PFSK-1 (cell line): Measurements from ENCODE around the gene HELQ. TPM values are rescaled to one million over a fixed set of nuclear protein-coding genes. Genes with fewer than 3 reads are reported as not detected.

Experiments
- FOXP2 ChIP-seq: optimal IDR thresholded peaks from 2 replicates; pipeline ENCODE3; 2011; ENCODE audit warnings: borderline replicate concordance, control low read depth, inconsistent platforms; ENCODE audit not compliant: insufficient read depth; ENCODE audit errors: extremely low read length, extremely low read depth
- POLR2AphosphoS5 ChIP-seq: IDR thresholded peaks from 2 replicates; pipeline ENCODE4 v1.6.1; 2012; ENCODE audit warnings: low read depth, mild to moderate bottlenecking, control low read depth, low read length, moderate library complexity
- SIN3A ChIP-seq: IDR thresholded peaks from 2 replicates; pipeline ENCODE4 v1.6.1; 2012; ENCODE audit warnings: mild to moderate bottlenecking, low read length, moderate library complexity, borderline replicate concordance; ENCODE audit not compliant: insufficient read depth
- TAF1 ChIP-seq: IDR thresholded peaks from 2 replicates; pipeline ENCODE4 v1.6.1; 2012; ENCODE audit warnings: low read length, control low read depth, borderline replicate concordance; ENCODE audit not compliant: insufficient read depth
- polyA plus RNA-seq: library from polyadenylated mRNA; unstranded; fragments of >200 nt; gene quantifications from one replicate; pipeline ENCODE4 v1.2.1, GENCODE V29; 2012; ENCODE audit warnings: low read depth, missing spikeins; ENCODE audit not compliant: insufficient read length
- TF ChIP-seq, protein P1 (sequence below), 2 experiments: IDR thresholded peaks; 2 replicates each; pipeline versions ENCODE4 v1.6.1 to v1.8.0; 2011 to 2012; ENCODE audit warnings: low read depth in 2 of 2, low read length in 2 of 2, control low read depth in 1 of 2, inconsistent platforms in 1 of 2, mild to moderate bottlenecking in 1 of 2, moderate library complexity in 1 of 2; ENCODE audit not compliant: insufficient read depth in 1 of 2

The HELQ gene, protein sequence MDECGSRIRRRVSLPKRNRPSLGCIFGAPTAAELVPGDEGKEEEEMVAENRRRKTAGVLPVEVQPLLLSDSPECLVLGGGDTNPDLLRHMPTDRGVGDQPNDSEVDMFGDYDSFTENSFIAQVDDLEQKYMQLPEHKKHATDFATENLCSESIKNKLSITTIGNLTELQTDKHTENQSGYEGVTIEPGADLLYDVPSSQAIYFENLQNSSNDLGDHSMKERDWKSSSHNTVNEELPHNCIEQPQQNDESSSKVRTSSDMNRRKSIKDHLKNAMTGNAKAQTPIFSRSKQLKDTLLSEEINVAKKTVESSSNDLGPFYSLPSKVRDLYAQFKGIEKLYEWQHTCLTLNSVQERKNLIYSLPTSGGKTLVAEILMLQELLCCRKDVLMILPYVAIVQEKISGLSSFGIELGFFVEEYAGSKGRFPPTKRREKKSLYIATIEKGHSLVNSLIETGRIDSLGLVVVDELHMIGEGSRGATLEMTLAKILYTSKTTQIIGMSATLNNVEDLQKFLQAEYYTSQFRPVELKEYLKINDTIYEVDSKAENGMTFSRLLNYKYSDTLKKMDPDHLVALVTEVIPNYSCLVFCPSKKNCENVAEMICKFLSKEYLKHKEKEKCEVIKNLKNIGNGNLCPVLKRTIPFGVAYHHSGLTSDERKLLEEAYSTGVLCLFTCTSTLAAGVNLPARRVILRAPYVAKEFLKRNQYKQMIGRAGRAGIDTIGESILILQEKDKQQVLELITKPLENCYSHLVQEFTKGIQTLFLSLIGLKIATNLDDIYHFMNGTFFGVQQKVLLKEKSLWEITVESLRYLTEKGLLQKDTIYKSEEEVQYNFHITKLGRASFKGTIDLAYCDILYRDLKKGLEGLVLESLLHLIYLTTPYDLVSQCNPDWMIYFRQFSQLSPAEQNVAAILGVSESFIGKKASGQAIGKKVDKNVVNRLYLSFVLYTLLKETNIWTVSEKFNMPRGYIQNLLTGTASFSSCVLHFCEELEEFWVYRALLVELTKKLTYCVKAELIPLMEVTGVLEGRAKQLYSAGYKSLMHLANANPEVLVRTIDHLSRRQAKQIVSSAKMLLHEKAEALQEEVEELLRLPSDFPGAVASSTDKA
- polyA plus RNA-seq: 3.4 TPM

DNA sequence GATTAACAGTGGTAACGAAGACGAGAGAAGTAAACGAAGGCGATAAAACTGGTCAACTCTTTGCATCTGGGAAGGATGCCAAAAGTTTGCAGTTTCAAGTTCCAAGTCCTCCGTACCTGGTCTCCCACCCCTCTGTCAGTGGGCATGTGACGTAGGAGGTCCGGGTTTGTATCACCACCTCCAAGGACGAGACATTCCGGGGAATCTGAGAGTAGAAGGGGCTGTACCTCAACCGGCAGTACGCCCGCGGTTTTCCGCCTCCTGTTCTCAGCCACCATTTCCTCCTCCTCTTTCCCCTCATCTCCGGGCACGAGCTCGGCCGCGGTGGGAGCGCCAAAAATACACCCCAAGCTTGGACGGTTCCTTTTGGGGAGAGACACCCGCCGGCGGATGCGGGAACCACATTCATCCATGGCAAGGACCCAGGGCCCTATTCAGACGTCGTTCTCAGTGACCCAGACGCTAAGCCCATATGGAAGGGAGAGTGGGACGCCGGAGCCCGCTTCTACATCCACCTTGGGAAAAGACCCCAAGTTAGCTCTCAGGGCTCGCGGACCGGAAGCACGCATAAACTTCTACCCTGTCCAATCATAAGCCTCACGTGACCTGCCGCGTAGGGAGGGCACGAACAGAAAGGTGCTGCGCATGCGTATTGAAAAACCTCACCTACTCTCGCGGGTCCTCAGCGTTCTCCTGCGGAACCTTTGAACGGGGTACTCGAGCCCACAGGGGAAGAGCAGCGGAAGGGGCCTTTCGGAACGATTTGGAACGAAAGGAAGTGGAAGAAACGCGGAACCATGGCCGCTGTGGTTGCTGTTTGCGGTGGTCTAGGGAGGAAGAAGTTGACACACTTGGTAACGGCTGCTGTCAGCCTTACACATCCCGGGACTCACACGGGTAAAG lies at the start of gene HELQ, which contains the start of gene MRPS18C:
TSS of gene HELQ (minus strand) at position 543 of the 903 bp plus-strand sequence. CDS start at position 413, 130 bp downstream.
TSS of gene MRPS18C (plus strand) at position 778 of the 903 bp plus-strand sequence. CDS start at position 798, 20 bp downstream.
- TF ChIP-seq, protein P1, sequence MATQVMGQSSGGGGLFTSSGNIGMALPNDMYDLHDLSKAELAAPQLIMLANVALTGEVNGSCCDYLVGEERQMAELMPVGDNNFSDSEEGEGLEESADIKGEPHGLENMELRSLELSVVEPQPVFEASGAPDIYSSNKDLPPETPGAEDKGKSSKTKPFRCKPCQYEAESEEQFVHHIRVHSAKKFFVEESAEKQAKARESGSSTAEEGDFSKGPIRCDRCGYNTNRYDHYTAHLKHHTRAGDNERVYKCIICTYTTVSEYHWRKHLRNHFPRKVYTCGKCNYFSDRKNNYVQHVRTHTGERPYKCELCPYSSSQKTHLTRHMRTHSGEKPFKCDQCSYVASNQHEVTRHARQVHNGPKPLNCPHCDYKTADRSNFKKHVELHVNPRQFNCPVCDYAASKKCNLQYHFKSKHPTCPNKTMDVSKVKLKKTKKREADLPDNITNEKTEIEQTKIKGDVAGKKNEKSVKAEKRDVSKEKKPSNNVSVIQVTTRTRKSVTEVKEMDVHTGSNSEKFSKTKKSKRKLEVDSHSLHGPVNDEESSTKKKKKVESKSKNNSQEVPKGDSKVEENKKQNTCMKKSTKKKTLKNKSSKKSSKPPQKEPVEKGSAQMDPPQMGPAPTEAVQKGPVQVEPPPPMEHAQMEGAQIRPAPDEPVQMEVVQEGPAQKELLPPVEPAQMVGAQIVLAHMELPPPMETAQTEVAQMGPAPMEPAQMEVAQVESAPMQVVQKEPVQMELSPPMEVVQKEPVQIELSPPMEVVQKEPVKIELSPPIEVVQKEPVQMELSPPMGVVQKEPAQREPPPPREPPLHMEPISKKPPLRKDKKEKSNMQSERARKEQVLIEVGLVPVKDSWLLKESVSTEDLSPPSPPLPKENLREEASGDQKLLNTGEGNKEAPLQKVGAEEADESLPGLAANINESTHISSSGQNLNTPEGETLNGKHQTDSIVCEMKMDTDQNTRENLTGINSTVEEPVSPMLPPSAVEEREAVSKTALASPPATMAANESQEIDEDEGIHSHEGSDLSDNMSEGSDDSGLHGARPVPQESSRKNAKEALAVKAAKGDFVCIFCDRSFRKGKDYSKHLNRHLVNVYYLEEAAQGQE (IDR thresholded peaks at IDR 0.05; ENCODE audit: insufficient read depth in 1 of 2, low read depth in 2 of 2, low read length in 2 of 2): peak in 1 of 2 experiments; percentile 70; a peak in 2 of 4 replicates
- TF ChIP-seq SIN3A (peak; percentile 93), POLR2AphosphoS5 (peak; percentile 95), TAF1 (peak; percentile 96), FOXP2 (no peak)

DNA sequence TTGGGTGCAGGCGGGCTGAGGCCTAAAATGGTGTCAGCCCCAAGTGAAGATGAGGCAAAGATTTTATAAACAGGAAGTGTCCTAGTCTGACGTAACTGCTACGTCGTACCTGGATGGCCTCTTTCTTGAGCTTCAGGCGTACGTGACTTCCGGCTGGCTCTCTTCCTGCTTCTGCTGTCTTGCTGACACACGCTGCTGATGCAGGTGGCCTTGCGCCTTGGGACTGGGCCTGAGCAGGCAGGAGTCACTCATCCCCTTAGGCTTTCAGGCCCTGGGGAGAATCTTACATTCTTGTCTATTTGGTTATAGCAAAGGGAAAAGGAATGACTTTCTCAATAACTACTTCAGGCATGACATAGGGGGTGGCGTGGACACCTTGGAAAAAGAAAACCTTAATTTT lies 49.4 kb upstream of the HELQ start:
- TF ChIP-seq SIN3A (no peak), POLR2AphosphoS5 (no peak), TAF1 (no peak), FOXP2 (no peak)
- TF ChIP-seq, protein P1 (IDR thresholded peaks at IDR 0.05; ENCODE audit: insufficient read depth in 1 of 2, low read depth in 2 of 2, low read length in 2 of 2): no peak

DNA sequence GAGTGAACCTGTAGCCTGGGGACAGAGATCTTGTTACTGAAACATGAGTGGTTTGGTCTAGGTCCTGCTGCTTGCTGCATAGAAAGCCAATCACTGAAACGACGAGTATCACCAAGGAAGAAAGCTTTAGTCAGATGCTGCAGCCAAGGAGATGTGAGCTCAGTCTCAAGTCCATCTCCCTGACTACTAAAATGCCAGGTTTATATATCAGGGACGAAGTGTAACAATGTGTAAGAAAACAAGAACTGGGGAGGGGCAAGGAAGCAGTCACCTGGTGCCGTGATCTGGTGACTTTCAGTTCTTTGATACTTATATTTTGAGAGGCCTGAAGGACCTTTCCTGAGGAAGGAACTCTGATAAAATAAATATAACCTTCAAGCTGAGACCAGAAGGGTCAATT lies 48.9 kb upstream of the HELQ start:
- no peak for TF ChIP-seq TAF1
- TF ChIP-seq, protein P1 (IDR thresholded peaks at IDR 0.05; ENCODE audit: insufficient read depth in 1 of 2, low read depth in 2 of 2, low read length in 2 of 2): no peak
- no peak for TF ChIP-seq SIN3A
- no peak for TF ChIP-seq FOXP2
- no peak for TF ChIP-seq POLR2AphosphoS5

DNA sequence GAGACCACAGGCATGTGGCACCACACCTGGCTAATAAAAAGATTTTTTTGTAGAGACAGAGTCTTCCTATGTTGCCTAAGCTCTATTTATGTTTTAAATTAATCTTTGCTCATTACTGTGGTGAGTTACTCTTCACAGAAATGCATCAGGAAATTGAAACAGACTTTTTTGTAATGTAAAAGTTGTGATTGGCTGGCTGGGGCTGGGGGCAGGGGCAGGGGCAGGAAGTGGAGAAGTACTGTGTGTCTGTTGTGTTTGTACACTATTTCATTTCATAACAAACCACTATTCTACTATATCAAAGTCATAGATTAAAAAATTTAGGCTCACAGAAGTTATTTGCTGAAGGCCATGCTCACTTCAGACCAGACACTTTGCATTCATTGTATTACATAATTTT lies 48.4 kb upstream of the HELQ start:
- no peak for TF ChIP-seq POLR2AphosphoS5
- TF ChIP-seq TAF1: no peak
- TF ChIP-seq FOXP2: no peak
- TF ChIP-seq SIN3A: no peak
- TF ChIP-seq, protein P1 (IDR thresholded peaks at IDR 0.05; ENCODE audit: insufficient read depth in 1 of 2, low read depth in 2 of 2, low read length in 2 of 2): no peak
